H9 (cell line): ENCODE results near the gene C6orf15. TPM values are rescaled to one million over a fixed set of nuclear protein-coding genes. Genes with fewer than 3 reads are reported as not detected.

Source experiments
- DNase-seq: peaks from one replicate; pipeline ENCODE4 v3.0.0-alpha.2; 2017
- H2AFZ ChIP-seq: one replicate; pipeline ENCODE4 v1.6.1; 2013; ENCODE audit warnings: mild to moderate bottlenecking, low read length, control low read depth, moderate library complexity
- H2AK5ac ChIP-seq: 2 replicates; pipeline ENCODE4 v1.6.1; 2013; ENCODE audit warnings: low read length, control low read depth, mixed read lengths; ENCODE audit not compliant: insufficient read length
- H2BK120ac ChIP-seq: one replicate; pipeline ENCODE4 v1.6.1; 2013; ENCODE audit warnings: low read depth, mild to moderate bottlenecking, low read length, control low read depth, inconsistent platforms; ENCODE audit not compliant: poor library complexity, severe bottlenecking
- H2BK12ac ChIP-seq: 2 replicates; pipeline ENCODE4 v1.6.1; 2013; ENCODE audit warnings: low read length, control low read depth, mixed read lengths, low read depth; ENCODE audit not compliant: insufficient read length
- H2BK15ac ChIP-seq: 2 replicates; pipeline ENCODE4 v1.6.1; 2013; ENCODE audit warnings: low read depth, low read length, control low read depth
- H2BK20ac ChIP-seq: one replicate; pipeline ENCODE4 v1.6.1; 2013; ENCODE audit warnings: low read depth, mild to moderate bottlenecking, low read length, control low read depth, inconsistent platforms; ENCODE audit not compliant: poor library complexity, severe bottlenecking
- H2BK5ac ChIP-seq: 2 replicates; pipeline ENCODE4 v1.6.1; 2013; ENCODE audit warnings: low read length, control low read depth, mixed read lengths; ENCODE audit not compliant: insufficient read length
- H3K14ac ChIP-seq: 2 replicates; pipeline ENCODE4 v1.6.1; 2013; ENCODE audit warnings: low read length, control low read depth; ENCODE audit not compliant: insufficient read depth
- H3K18ac ChIP-seq: 2 replicates; pipeline ENCODE4 v1.6.1; 2013; ENCODE audit warnings: low read depth, mild to moderate bottlenecking, mixed read lengths, low read length, control low read depth; ENCODE audit not compliant: insufficient read length
- H3K23ac ChIP-seq: 2 replicates; pipeline ENCODE4 v1.6.1; 2013; ENCODE audit warnings: low read length, control low read depth, mixed read lengths, low read depth; ENCODE audit not compliant: insufficient read length
- H3K23me2 ChIP-seq: 2 replicates; pipeline ENCODE4 v1.6.1; 2013; ENCODE audit warnings: low read depth, mild to moderate bottlenecking, mixed read lengths, low read length, control low read depth; ENCODE audit not compliant: insufficient read length, poor library complexity, severe bottlenecking
- H3K27ac ChIP-seq: 2 replicates; pipeline ENCODE4 v1.5.1; 2013; ENCODE audit warnings: low read length, control low read depth, mixed read lengths, low read depth; ENCODE audit not compliant: insufficient read length
- H3K27me3 ChIP-seq: 2 replicates; pipeline ENCODE4 v1.6.1; 2013; ENCODE audit warnings: low read length, control low read depth, inconsistent platforms; ENCODE audit not compliant: insufficient read depth
- H3K4ac ChIP-seq: 2 replicates; pipeline ENCODE4 v1.6.1; 2013; ENCODE audit warnings: low read depth, mild to moderate bottlenecking, control low read depth, inconsistent platforms, low read length, moderate library complexity
- H3K4me1 ChIP-seq: 2 replicates; pipeline ENCODE4 v1.6.1; 2013; ENCODE audit warnings: low read length, control low read depth, inconsistent platforms; ENCODE audit not compliant: insufficient read depth
- H3K4me2 ChIP-seq: 2 replicates; pipeline ENCODE4 v1.6.1; 2013; ENCODE audit warnings: low read length, control low read depth, mixed read lengths; ENCODE audit not compliant: insufficient read length, insufficient read depth
- H3K56ac ChIP-seq: 2 replicates; pipeline ENCODE4 v1.6.1; 2013; ENCODE audit warnings: low read depth, mild to moderate bottlenecking, mixed read lengths, low read length, control low read depth; ENCODE audit not compliant: insufficient read length
- H3K79me1 ChIP-seq: 2 replicates; pipeline ENCODE4 v1.6.1; 2013; ENCODE audit warnings: low read depth, mild to moderate bottlenecking, moderate library complexity, low read length, control low read depth, inconsistent platforms; ENCODE audit not compliant: insufficient read depth, poor library complexity, severe bottlenecking
- H3K79me2 ChIP-seq: 2 replicates; pipeline ENCODE4 v1.6.1; 2013; ENCODE audit warnings: low read length, control low read depth, inconsistent platforms; ENCODE audit not compliant: insufficient read depth
- H3K9ac ChIP-seq: 2 replicates; pipeline ENCODE4 v1.6.1; 2013; ENCODE audit warnings: low read length, control low read depth, mixed read lengths; ENCODE audit not compliant: insufficient read length; ENCODE audit errors: extremely low read depth
- H3K9me3 ChIP-seq: one replicate; pipeline ENCODE4 v1.6.1; 2013; ENCODE audit warnings: low read depth, low read length, inconsistent platforms; ENCODE audit not compliant: control insufficient read depth
- H3T11ph ChIP-seq: one replicate; pipeline ENCODE4 v1.6.1; 2013; ENCODE audit warnings: mild to moderate bottlenecking, low read length, control low read depth, inconsistent platforms
- H4K20me1 ChIP-seq: one replicate; pipeline ENCODE4 v1.6.1; 2013; ENCODE audit not compliant: control insufficient read depth, insufficient read length, insufficient read depth
- H4K5ac ChIP-seq: 2 replicates; pipeline ENCODE4 v1.6.1; 2013; ENCODE audit warnings: low read depth, mild to moderate bottlenecking, mixed read lengths, low read length, control low read depth; ENCODE audit not compliant: insufficient read length
- H4K8ac ChIP-seq: replicated peaks from 2 replicates; pipeline ENCODE4 v1.6.1; 2013; ENCODE audit warnings: low read length, control low read depth, mixed read lengths, low read depth; ENCODE audit not compliant: insufficient read length
- H4K91ac ChIP-seq: 2 replicates; pipeline ENCODE4 v1.6.1; 2013; ENCODE audit warnings: low read depth, mild to moderate bottlenecking, moderate library complexity, mixed read lengths, low read length, control low read depth; ENCODE audit not compliant: insufficient read length
- H3K27ac Mint-ChIP-seq, 3 experiments: 2 replicates in 2 of 3; 3 replicates in 1 of 3; pipeline ENCODE4 v1.8.0; 2020 to 2021; ENCODE audit warnings: mixed read lengths in 3 of 3, mild to moderate bottlenecking in 1 of 3, moderate library complexity in 1 of 3
- H3K27me3 Mint-ChIP-seq: 2 replicates; pipeline ENCODE4 v1.8.0; 2021; ENCODE audit warnings: low read depth, mild to moderate bottlenecking, moderate library complexity, mixed read lengths
- H3K36me3 Mint-ChIP-seq, 3 experiments: 2 replicates in 2 of 3; 3 replicates in 1 of 3; pipeline ENCODE4 v1.8.0; 2020 to 2021; ENCODE audit warnings: low read depth in 3 of 3, mixed read lengths in 3 of 3; ENCODE audit not compliant: insufficient read depth in 1 of 3
- H3K4me1 Mint-ChIP-seq, 2 experiments: 2 replicates each; pipeline ENCODE4 v1.8.0; 2020; ENCODE audit warnings: mixed read lengths in 2 of 2
- H3K4me3 Mint-ChIP-seq, 2 experiments: 2 replicates in 1 of 2; 3 replicates in 1 of 2; pipeline ENCODE4 v1.8.0; 2020 to 2021; ENCODE audit warnings: mild to moderate bottlenecking in 2 of 2, mixed read lengths in 2 of 2, moderate library complexity in 1 of 2
- H3K9me3 Mint-ChIP-seq, 2 experiments: 2 replicates in 1 of 2; 3 replicates in 1 of 2; pipeline ENCODE4 v1.8.0; 2020; ENCODE audit warnings: mild to moderate bottlenecking in 2 of 2, mixed read lengths in 2 of 2, moderate library complexity in 1 of 2
- WGBS: extraction: QIAGEN DNeasy Blood & Tissue Kit; methylation state at CpG from one replicate; pipeline ENCODE4 v1.1.7; 2013; ENCODE audit warnings: missing lambda C conversion rate, low lambda C conversion rate, mixed read lengths; ENCODE audit not compliant: insufficient read length; ENCODE audit errors: extremely low coverage; 5-methylcytosine and 5-hydroxymethylcytosine counted together
- total RNA-seq: library from RNA; stranded (reverse); gene quantifications from 2 replicates; pipeline ENCODE4 v1.2.1, GENCODE V29; 2021
- TF ChIP-seq, protein P1 (sequence below): fragments of 200-600 bp; sonication (generic); conservative IDR thresholded peaks from 3 replicates; pipeline ENCODE4 v1.8.0; 2021; ENCODE audit warnings: antibody characterized with exemption, mild to moderate bottlenecking

C6orf15 gene
- total RNA-seq, 1 experiment from 2014 or later: not detected

DNA sequence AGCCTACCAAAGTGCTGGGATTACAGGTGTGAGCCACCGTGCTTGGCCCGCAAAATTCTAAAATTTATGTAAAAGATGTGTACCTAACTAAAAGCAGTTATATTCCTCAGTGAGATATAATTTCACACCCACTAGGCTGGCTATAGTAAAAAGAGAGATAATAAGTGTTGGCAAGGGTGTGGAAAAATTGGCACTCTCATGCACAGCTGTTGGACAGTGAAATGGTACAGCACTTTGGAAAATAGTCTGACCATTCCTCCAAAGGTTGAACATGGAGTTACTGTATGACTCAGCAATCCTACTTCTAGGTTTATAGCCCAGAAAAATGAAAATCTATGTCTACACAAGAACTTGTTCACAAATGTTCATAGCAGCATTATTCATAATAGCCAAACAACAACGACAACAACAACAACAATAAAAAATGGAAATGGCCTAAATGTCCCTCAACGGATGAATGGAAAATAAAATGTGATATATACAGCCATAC is 13.9 kb downstream of the C6orf15 start:
- no peaks in the 10 kb centered on the region for H3K79me1 ChIP-seq
- H3K4me3 Mint-ChIP-seq: no peak overlapping the region; a peak in 1 of 5 replicates
- no peaks in the 10 kb centered on the region for H4K20me1 ChIP-seq
- no peak overlapping the region for H3K23ac ChIP-seq
- H4K5ac ChIP-seq: no peak overlapping the region
- H2BK12ac ChIP-seq: no peak overlapping the region
- H3K9me3 Mint-ChIP-seq: no peaks in the 10 kb centered on the region
- H3K23me2 ChIP-seq: no peaks in the 10 kb centered on the region
- H2BK120ac ChIP-seq: no peak overlapping the region
- H3K27ac ChIP-seq: no peak overlapping the region
- peaks cover 2% of the 10 kb centered on the region; the same call in 1 of the 2 replicates for H3K4me1 ChIP-seq
- peaks cover 15 to 16% of the 10 kb centered on the region in 2 experiments for H3K4me1 Mint-ChIP-seq
- no peak overlapping the region for H3K27ac Mint-ChIP-seq
- H3K14ac ChIP-seq: no peak overlapping the region
- no peak overlapping the region for H2BK20ac ChIP-seq
- no peak overlapping the region for H2BK15ac ChIP-seq
- no peaks in the 10 kb centered on the region for H3K9me3 ChIP-seq
- H3K9ac ChIP-seq: no peak overlapping the region
- DNase-seq: no peak
- no peaks in the 10 kb centered on the region; the same call in 1 of the 2 replicates for H3K27me3 Mint-ChIP-seq
- H2BK5ac ChIP-seq: no peak overlapping the region
- H4K8ac ChIP-seq: no peak overlapping the region
- H3K18ac ChIP-seq: no peak overlapping the region
- TF ChIP-seq, protein P1, sequence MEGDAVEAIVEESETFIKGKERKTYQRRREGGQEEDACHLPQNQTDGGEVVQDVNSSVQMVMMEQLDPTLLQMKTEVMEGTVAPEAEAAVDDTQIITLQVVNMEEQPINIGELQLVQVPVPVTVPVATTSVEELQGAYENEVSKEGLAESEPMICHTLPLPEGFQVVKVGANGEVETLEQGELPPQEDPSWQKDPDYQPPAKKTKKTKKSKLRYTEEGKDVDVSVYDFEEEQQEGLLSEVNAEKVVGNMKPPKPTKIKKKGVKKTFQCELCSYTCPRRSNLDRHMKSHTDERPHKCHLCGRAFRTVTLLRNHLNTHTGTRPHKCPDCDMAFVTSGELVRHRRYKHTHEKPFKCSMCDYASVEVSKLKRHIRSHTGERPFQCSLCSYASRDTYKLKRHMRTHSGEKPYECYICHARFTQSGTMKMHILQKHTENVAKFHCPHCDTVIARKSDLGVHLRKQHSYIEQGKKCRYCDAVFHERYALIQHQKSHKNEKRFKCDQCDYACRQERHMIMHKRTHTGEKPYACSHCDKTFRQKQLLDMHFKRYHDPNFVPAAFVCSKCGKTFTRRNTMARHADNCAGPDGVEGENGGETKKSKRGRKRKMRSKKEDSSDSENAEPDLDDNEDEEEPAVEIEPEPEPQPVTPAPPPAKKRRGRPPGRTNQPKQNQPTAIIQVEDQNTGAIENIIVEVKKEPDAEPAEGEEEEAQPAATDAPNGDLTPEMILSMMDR: no peak
- H3K79me2 ChIP-seq: no peaks in the 10 kb centered on the region
- no peak overlapping the region for H4K91ac ChIP-seq
- H3T11ph ChIP-seq: no peak overlapping the region
- no peaks in the 10 kb centered on the region for H3K27me3 ChIP-seq
- no peak overlapping the region for H2AK5ac ChIP-seq
- no peaks in the 10 kb centered on the region for H3K36me3 Mint-ChIP-seq
- no CpG with 5 or more reads among the region's 4 CpGs for WGBS
- no peak overlapping the region for H3K56ac ChIP-seq
- no peak overlapping the region for H2AFZ ChIP-seq
- no peak overlapping the region for H3K4ac ChIP-seq
- no peak overlapping the region for H3K4me2 ChIP-seq
